Fibroblast of pulmonary artery (primary cell): Measurements from ENCODE around the gene CRYZ.

ENCODE experiments used
- DNase-seq: peaks from one replicate; pipeline ENCODE4 v3.0.0-alpha.2; 2010; ENCODE audit warnings: low read depth
- H3K4me3 ChIP-seq: replicated peaks from 2 replicates; pipeline ENCODE4 v1.5.1; 2011; ENCODE audit warnings: low read depth, mild to moderate bottlenecking, control low read depth, low read length, moderate library complexity
- TF ChIP-seq, protein P1 (sequence below): IDR thresholded peaks from 2 replicates; pipeline ENCODE4 v1.5.1; 2011; ENCODE audit warnings: mild to moderate bottlenecking, control low read depth, low read length, inconsistent platforms; ENCODE audit errors: missing control alignments

CRYZ gene

DNA sequence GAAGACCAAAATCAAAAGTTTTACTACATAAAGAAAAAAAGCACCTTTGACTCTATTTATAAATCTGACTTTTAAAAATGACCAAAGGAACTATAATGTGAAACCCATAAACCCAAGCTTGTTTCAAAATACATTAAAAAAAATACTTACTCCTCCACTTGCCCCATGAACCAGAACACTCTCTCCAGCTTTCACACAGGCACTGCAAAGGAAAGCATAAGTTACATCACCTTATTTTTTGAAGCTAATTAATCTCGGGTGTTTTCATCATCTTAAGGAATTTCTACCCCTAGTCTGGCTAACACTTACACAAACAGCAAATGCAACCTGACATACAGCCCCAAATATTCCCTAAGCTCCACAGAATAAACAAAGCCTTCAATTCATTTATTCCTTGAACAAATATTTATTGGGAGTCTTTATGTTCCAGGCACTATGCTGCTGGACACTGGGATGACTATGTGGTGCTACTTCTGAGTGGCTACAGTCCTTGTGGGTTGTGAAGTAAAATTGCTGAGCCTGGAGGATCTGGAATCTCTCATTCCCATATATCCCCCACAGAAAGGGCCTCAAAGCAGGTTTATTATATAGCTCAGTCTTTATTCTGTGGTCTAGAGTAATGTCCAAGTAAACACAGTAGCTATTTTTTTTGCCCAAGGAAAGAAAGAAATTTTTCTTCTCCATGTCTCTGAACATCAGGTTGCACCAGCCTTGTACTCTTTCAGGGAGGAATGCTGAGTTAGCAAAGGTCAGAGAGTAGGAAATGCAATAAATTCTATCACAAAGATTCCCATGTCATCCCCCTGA is 18.2 kb downstream of the CRYZ start:
- H3K4me3 ChIP-seq, result no peak overlapping the region
- DNase-seq, result no peak
- TF ChIP-seq, protein P1, sequence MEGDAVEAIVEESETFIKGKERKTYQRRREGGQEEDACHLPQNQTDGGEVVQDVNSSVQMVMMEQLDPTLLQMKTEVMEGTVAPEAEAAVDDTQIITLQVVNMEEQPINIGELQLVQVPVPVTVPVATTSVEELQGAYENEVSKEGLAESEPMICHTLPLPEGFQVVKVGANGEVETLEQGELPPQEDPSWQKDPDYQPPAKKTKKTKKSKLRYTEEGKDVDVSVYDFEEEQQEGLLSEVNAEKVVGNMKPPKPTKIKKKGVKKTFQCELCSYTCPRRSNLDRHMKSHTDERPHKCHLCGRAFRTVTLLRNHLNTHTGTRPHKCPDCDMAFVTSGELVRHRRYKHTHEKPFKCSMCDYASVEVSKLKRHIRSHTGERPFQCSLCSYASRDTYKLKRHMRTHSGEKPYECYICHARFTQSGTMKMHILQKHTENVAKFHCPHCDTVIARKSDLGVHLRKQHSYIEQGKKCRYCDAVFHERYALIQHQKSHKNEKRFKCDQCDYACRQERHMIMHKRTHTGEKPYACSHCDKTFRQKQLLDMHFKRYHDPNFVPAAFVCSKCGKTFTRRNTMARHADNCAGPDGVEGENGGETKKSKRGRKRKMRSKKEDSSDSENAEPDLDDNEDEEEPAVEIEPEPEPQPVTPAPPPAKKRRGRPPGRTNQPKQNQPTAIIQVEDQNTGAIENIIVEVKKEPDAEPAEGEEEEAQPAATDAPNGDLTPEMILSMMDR, result no peak

DNA sequence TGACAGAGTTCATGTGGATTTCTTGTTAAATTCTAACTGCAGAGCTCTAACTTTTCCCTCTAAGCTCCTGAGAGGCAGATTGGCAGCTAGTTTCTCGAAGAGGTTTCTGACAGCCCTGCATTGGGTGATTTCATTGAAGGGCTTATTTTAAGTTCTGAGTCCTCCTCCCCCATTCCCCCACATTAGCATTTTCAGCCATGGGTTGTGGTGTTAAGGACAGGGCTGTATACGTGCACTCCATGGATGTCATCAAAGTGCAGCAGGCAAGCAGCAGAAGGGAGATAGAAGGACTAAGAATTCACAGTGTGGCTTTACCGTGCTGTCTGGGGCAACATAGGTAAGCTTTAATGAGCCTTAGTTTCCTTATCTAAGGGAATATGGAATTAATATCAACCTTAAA is 19.0 kb downstream of the CRYZ start:
- DNase-seq, result no peak
- TF ChIP-seq, protein P1, result no peak
- no peak overlapping the region for H3K4me3 ChIP-seq

DNA sequence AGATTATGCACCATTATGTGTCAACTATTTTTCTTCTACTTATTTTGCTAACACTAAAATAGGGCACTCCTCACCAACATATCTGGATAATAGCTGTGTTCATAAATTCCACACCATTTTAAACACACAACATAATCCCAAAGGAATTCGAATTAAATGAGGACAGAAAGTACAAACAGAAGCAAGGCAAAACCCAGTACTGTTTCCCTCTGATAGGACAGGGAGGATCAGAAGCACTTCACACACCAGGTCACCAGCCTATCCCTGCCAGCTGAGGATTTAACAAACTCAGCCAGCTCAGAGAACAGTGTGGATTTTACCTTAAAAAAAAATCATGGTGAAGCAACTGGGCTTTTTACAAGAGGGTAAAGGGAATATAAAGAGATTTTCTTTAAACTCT is 20.0 kb downstream of the CRYZ start:
- no peak overlapping the region for H3K4me3 ChIP-seq
- no peak for DNase-seq
- TF ChIP-seq, protein P1, result no peak

DNA sequence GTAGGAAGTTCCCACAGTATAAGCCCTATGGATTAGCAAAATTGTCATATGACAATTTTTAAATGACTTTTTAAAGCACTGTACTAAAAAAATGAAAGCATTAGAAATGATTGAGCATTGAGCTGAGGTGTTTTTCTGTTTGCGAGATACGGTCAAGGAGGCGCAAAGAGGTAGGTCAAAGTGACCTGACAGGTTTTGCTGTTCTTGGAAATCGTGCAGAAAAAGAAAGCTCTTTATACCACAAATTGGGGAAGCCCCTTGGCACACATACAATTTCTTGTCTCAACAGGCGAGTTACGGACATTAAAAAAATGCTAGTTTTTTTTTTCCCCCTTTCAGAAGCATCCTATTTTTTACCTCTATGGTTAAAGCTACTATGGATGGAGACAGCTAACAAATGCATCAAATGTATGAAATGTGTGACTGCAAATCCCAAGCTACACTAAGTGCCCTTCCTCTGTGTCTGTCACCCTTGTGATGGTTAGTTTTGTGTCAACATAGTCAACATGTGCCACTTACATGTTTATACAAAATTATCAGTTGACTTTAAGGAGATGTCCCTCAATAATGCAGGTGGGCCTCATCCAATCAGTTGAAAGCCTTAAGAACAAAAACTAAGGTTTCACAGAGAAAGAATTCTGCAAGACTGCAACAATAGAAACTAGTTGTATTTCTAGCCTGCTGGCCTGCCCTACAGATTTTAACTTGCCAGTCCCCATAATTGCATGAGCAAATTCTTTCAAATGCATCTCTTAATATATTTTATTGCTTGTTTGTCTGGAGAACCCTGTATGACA is 29.3 kb downstream of the CRYZ start:
- no peak overlapping the region for H3K4me3 ChIP-seq
- DNase-seq, result no peak
- TF ChIP-seq, protein P1, result no peak

DNA sequence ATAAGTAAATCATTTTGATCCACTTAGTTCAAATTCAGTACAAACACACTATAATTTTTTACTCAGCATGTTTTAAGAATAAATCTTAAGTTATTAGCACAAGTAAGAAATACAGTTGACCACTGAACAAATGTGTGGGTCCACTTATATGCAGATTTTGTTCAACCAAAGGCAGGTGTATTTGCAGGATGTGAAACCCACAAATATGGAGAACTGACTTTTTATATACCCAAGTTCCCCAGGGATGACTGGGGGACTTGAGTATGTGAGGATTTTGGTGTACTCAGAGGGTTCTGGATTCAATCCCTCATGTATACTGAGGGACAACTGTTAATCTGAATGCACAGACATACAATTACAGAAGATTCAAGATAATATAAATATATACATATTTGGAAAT is 33.5 kb downstream of the CRYZ start:
- no peak for DNase-seq
- TF ChIP-seq, protein P1, result no peak
- no peak overlapping the region for H3K4me3 ChIP-seq

DNA sequence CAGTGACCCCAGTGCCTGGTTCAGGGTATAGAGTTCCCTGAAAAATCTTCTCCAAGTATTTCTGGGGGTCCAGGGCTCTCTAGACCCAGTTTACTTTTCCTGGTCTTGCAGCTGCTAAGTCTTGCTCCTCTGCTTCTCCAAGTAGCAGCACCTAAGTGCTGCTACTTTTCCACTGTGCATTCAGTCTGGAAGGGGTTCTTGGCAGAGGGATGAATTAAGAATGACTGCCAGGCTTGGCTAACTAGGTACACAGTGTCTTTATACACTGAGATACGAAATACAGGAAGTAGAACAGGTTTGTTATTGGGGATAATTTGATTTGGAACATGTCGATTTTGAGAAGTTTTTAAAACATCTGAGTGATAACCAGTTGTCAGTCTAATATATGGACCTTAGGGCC is 35.0 kb downstream of the CRYZ start:
- no peak overlapping the region for H3K4me3 ChIP-seq
- TF ChIP-seq, protein P1, result no peak

More for the DNA sequence above, 35.0 kb downstream of the CRYZ start:
- DNase-seq, result no peak
